Esophagus squamous epithelium (tissue), 5 donors: ENCODE measurements around the gene GRIK1. TPM values are rescaled to one million over a fixed set of nuclear protein-coding genes. Genes with fewer than 3 reads are reported as not detected.

Experiments used
- DNase-seq: peaks from one replicate; lab custom pipeline; 2025; lab: John Stamatoyannopoulos, UW
- H3K27ac ChIP-seq, 4 donors: fragments of 200-600 bp; sonication (generic); one replicate each; pipeline ENCODE4 v1.5.1; 2016 to 2019; ENCODE audit warnings: mild to moderate bottlenecking in 1 of 4
- H3K27me3 ChIP-seq, 4 donors: fragments of 200-600 bp; sonication (generic); 1 replicate in 3 of 4; 2 replicates in 1 of 4; pipeline versions ENCODE4 v1.5.1 to v1.6.0; 2017 to 2021; ENCODE audit warnings: antibody characterized with exemption in 1 of 4
- H3K36me3 ChIP-seq, 3 donors: fragments of 200-600 bp; sonication (generic); one replicate each; pipeline ENCODE4 v1.5.1; 2016 to 2019
- H3K4me1 ChIP-seq, 3 donors: fragments of 200-600 bp; sonication (generic); one replicate each; pipeline ENCODE4 v1.5.1; 2017 to 2019
- H3K4me3 ChIP-seq, 4 donors: fragments of 200-600 bp; sonication (generic); 1 replicate in 3 of 4; 2 replicates in 1 of 4; pipeline ENCODE4 v1.5.1; 2016 to 2019; ENCODE audit warnings: mild to moderate bottlenecking in 2 of 4, moderate library complexity in 1 of 4
- H3K9me3 ChIP-seq, 3 donors: fragments of 200-600 bp; sonication (generic); one replicate each; pipeline ENCODE4 v1.5.1; 2016 to 2019
- POLR2A ChIP-seq, 4 donors: fragments of 450-650 bp; IDR thresholded peaks; one replicate each; pipeline ENCODE4 v1.6.1; 2017; ENCODE audit warnings: antibody characterized with exemption in 4 of 4, mild to moderate bottlenecking in 4 of 4, moderate library complexity in 3 of 4
- WGBS, 2 donors: methylation state at CpG; one replicate each; pipeline ENCODE4 v1.1.5; 2018; 5-methylcytosine and 5-hydroxymethylcytosine counted together
- intact Hi-C: fragments of 100-400 bp; cut with DNase I; formaldehyde crosslinking; loops from one replicate; pipeline ENCODE4 v1.15.0; 2022
- total RNA-seq, 4 donors: library from RNA; depleted of rRNA; stranded (reverse); fragments of >200 nt; gene quantifications; one replicate each; pipeline ENCODE4 v1.1.0, GENCODE V29; 2016
- TF ChIP-seq, protein P1 (sequence below), 6 experiments: fragments of 450-650 bp in 4 of 6; fragments of 200-600 bp in 2 of 6; sonication (generic) in 2 of 6; IDR thresholded peaks; one replicate each; pipeline ENCODE4 v1.5.1; 2016 to 2019; ENCODE audit warnings: antibody characterized with exemption in 6 of 6, mild to moderate bottlenecking in 4 of 6, moderate library complexity in 4 of 6
- donor health status: DM: yes; HTN: yes; CAD: no.

The GRIK1 gene
- total RNA-seq, 4 donors from 2014 or later: 0.19 TPM; not detected in 3

DNA sequence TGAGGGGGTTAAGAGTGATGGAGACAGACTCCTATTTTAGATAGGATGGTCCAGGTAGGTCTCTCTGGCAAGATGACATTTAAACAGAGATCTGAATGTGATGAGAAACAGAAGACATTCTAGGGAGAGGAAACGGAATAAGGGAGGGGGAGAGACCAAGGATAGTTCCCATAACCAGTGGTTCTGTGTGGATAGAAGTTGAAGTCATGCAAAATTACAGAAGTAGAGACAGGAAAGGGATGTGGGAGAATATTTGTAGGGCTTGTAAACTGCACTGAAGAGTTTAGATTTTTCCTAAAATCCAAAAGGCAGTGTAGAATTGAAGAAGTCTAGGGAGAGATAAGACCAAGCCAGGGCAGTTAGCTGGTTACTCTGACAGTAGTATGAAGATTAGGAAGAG lies 200.6 kb downstream of the GRIK1 start:
- intact Hi-C loops: no loop called here
- Histone ChIP-seq H3K27me3 (no peaks in the 10 kb centered on the region), H3K27ac (no peak overlapping the region), H3K9me3 (no peaks in the 10 kb centered on the region), H3K36me3 (no peaks in the 10 kb centered on the region), H3K4me1 (no peaks in the 10 kb centered on the region), H3K4me3 (no peak overlapping the region)
- no peak for DNase-seq
- WGBS, 2 donors: 60 to 64% methylated on average over 1 of the region's 1 CpG
- TF ChIP-seq, protein P1, sequence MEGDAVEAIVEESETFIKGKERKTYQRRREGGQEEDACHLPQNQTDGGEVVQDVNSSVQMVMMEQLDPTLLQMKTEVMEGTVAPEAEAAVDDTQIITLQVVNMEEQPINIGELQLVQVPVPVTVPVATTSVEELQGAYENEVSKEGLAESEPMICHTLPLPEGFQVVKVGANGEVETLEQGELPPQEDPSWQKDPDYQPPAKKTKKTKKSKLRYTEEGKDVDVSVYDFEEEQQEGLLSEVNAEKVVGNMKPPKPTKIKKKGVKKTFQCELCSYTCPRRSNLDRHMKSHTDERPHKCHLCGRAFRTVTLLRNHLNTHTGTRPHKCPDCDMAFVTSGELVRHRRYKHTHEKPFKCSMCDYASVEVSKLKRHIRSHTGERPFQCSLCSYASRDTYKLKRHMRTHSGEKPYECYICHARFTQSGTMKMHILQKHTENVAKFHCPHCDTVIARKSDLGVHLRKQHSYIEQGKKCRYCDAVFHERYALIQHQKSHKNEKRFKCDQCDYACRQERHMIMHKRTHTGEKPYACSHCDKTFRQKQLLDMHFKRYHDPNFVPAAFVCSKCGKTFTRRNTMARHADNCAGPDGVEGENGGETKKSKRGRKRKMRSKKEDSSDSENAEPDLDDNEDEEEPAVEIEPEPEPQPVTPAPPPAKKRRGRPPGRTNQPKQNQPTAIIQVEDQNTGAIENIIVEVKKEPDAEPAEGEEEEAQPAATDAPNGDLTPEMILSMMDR (IDR thresholded peaks at IDR 0.05): no peak
- TF ChIP-seq POLR2A (IDR thresholded peaks at IDR 0.05): no peak

DNA sequence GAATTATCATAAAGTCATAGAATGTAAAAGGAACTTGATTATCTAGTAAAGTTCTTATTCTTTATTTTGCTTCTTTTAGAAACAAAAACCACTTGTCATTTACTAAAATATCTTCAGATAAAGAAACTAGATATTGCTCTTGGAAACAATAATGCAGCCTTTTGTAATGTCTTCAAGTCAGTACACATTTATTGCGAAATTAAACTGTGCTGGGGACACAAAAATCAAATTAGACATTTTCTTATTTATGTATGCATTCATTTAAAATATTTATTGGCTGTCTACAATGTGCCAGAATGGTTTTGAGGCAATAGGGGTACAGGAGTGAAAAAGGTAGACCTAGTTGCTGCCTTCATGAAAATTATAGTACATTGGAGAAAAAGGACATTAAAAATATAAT lies 201.1 kb downstream of the GRIK1 start:
- Histone ChIP-seq H3K4me3 (no peak overlapping the region), H3K36me3 (no peaks in the 10 kb centered on the region), H3K4me1 (no peaks in the 10 kb centered on the region), H3K9me3 (no peaks in the 10 kb centered on the region), H3K27ac (no peak overlapping the region), H3K27me3 (no peaks in the 10 kb centered on the region)
- intact Hi-C loops: no loop called here
- DNase-seq: no peak
- TF ChIP-seq POLR2A (IDR thresholded peaks at IDR 0.05): no peak
- TF ChIP-seq, protein P1 (IDR thresholded peaks at IDR 0.05): no peak
- WGBS, 2 donors: 71 to 83% methylated on average over 1 of the region's 1 CpG

DNA sequence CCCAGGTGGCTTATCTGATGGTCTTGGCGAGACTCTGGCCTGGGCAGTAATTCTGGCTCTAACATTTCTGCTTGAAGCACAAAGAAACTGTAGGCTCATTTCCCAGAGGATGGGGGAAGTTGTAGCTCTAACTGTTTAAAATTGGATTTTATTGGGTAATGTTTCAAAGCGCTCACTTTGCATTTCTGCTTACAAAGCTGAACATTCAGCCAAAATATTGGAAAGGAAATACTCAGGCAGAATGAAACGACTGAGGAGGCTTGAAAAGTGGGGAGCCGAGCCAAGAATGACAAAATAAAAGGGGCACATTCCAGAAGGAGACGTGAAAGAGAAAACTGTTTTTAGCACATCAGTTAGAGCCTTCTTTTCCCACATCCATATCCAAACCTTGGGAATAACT lies 202.6 kb downstream of the GRIK1 start:
- no peaks in the 10 kb centered on the region for H3K4me1 ChIP-seq
- no peak for DNase-seq
- H3K4me3 ChIP-seq: no peak overlapping the region
- no peaks in the 10 kb centered on the region for H3K9me3 ChIP-seq
- H3K36me3 ChIP-seq: no peaks in the 10 kb centered on the region
- no peaks in the 10 kb centered on the region for H3K27me3 ChIP-seq
- TF ChIP-seq POLR2A (IDR thresholded peaks at IDR 0.05): no peak
- TF ChIP-seq, protein P1 (IDR thresholded peaks at IDR 0.05): no peak
- 31 to 34% methylated on average over 5 of the region's 5 CpGs for WGBS, 2 donors
- intact Hi-C loops: no loop called here
- H3K27ac ChIP-seq: no peak overlapping the region

DNA sequence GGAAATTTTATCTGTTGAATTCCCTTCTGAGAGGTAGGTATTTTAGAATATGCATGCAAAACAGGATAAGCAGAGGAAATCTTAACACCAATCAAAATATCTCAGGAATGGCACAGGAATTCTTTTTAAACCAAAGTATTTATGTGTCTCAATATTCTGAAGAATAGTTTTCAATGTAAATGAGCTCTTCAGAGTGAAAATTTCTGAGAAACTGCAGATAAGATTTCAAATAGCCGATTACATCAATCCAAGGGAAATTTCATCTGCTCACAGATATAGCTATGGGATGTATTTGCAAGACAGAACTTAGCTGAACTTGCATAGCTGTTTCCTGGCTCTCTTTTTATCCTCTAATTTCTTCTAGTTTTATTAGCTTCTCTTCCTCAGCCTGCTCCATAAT lies 209.5 kb downstream of the GRIK1 start:
- Histone ChIP-seq H3K27me3 (no peaks in the 10 kb centered on the region), H3K4me3 (no peak overlapping the region), H3K4me1 (no peaks in the 10 kb centered on the region), H3K36me3 (no peaks in the 10 kb centered on the region), H3K9me3 (no peaks in the 10 kb centered on the region), H3K27ac (no peak overlapping the region)
- TF ChIP-seq, protein P1 (IDR thresholded peaks at IDR 0.05): no peak
- no peak for TF ChIP-seq POLR2A (IDR thresholded peaks at IDR 0.05)
- DNase-seq: no peak
- 38 to 59% methylated on average over 1 of the region's 1 CpG for WGBS, 2 donors
- intact Hi-C loops: no loop called here

DNA sequence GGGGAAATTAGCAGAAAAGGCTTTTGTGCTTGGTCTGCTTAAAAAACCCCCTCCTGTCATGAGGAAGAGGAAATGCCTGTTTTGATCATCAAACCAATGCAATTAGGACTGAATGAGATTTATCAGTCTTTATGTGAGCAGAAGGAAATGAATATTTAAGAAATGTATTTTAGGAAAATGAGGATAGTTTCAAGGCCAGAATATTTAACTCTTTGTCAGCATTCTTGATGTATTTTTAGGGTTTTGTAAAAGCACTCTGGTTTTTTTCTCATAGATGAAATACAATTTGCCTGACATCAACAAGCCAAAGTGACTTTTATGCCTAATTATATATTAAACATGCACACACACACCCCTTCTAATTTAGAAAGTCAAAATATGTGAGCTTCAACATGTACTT lies 213.8 kb downstream of the GRIK1 start:
- H3K36me3 ChIP-seq: no peaks in the 10 kb centered on the region
- H3K9me3 ChIP-seq: no peaks in the 10 kb centered on the region
- no peaks in the 10 kb centered on the region for H3K4me1 ChIP-seq
- H3K27ac ChIP-seq: no peak overlapping the region
- TF ChIP-seq, protein P1 (IDR thresholded peaks at IDR 0.05): no peak
- no peak for TF ChIP-seq POLR2A (IDR thresholded peaks at IDR 0.05)
- no peak for DNase-seq
- H3K4me3 ChIP-seq: no peak overlapping the region
- no peaks in the 10 kb centered on the region for H3K27me3 ChIP-seq
- intact Hi-C loops: no loop called here
